A549 (cell line): Measurements from ENCODE around the gene ASMTL. TPM values are rescaled to one million over a fixed set of nuclear protein-coding genes. Genes with fewer than 3 reads are reported as not detected.
"Not testable (repeated sequence)": the region's sequence is repeated elsewhere in the genome, so short reads cannot be mapped to it uniquely, and the experiment has no call there.

Source experiments
- ATAC-seq, 2 experiments: fragments of 200-7000 bp in 1 of 2; fragments of >200 bp in 1 of 2; cut with Nextera tagmentation in 1 of 2; cut with Tn5 transposase in 1 of 2; 3 replicates each; pipeline versions ENCODE4 v1.8.0 to v1.9.1; 2018 to 2020; ENCODE audit warnings: mild to moderate bottlenecking in 1 of 2, moderate library complexity in 1 of 2
- CTCF ChIA-PET: fragments of 300-600 bp; sonication (Branson Sonifier 250); formaldehyde crosslinking; extraction: SDS; loops from one replicate; lab custom pipeline; 2021; ENCODE audit warnings: antibody characterized with exemption, inconsistent platforms; lab: Yijun Ruan, JAX
- POLR2A ChIA-PET: fragments of 350-600 bp; formaldehyde crosslinking; extraction: SDS; loops from one replicate; lab custom pipeline; 2021; ENCODE audit warnings: antibody characterized with exemption, inconsistent platforms; lab: Yijun Ruan, JAX
- DNase-seq, 2 experiments: peaks; one replicate each; pipeline versions ENCODE4 v3.0.0 to v3.0.0-alpha.2; 2011 to 2016; ENCODE audit warnings: low read depth in 1 of 2, low spot score in 1 of 2
- FAIRE-seq: peaks from 2 replicates; lab custom pipeline; 2011; peaks lifted over from hg19 to GRCh38; lab: Jason Lieb, UNC
- H3K27ac ChIP-seq, 2 experiments: fragments of >200 bp; sonication (Bioruptor Twin); formaldehyde crosslinking; 3 replicates each; pipeline ENCODE4 v1.5.1; 2016 to 2017
- H3K4me1 ChIP-seq: fragments of >200 bp; sonication (Bioruptor Twin); formaldehyde crosslinking; 3 replicates; pipeline ENCODE4 v1.6.1; 2016
- H3K4me2 ChIP-seq: fragments of >200 bp; sonication (Bioruptor Twin); formaldehyde crosslinking; 3 replicates; pipeline ENCODE4 v1.6.1; 2016
- H3K4me3 ChIP-seq: fragments of >200 bp; sonication (Bioruptor Twin); formaldehyde crosslinking; 3 replicates; pipeline ENCODE4 v1.5.1; 2016
- H3K9me3 ChIP-seq: fragments of >200 bp; sonication (Bioruptor Twin); formaldehyde crosslinking; 3 replicates; pipeline ENCODE4 v1.6.1; 2016
- CBX2 ChIP-seq: fragments of 200-600 bp; sonication (generic); IDR thresholded peaks from 2 replicates; pipeline ENCODE4 v1.6.1; 2016; ENCODE audit warnings: low read depth, mild to moderate bottlenecking, borderline replicate concordance
- CEBPB ChIP-seq, 2 experiments: fragments of >200 bp in 1 of 2; sonication (Bioruptor Twin) in 1 of 2; formaldehyde crosslinking in 1 of 2; IDR thresholded peaks; 2 replicates each; pipeline ENCODE4 v1.6.1; 2012 to 2016
- GATA3 ChIP-seq: IDR thresholded peaks from 2 replicates; pipeline ENCODE4 v1.6.1; 2012; ENCODE audit warnings: borderline replicate concordance
- JUN ChIP-seq, 2 experiments: fragments of >200 bp; sonication (Bioruptor Twin); formaldehyde crosslinking; IDR thresholded peaks; 2 replicates in 1 of 2; 3 replicates in 1 of 2; pipeline ENCODE4 v1.6.1; 2016 to 2017
- KDM1A ChIP-seq: fragments of 200-600 bp; sonication (generic); IDR thresholded peaks from 2 replicates; pipeline ENCODE4 v1.6.1; 2016; ENCODE audit warnings: low read depth, mild to moderate bottlenecking
- MAFK ChIP-seq: fragments of 450-650 bp; IDR thresholded peaks from 2 replicates; pipeline ENCODE4 v1.6.1; 2014; ENCODE audit not compliant: partially characterized antibody
- MAX ChIP-seq: IDR thresholded peaks from 2 replicates; pipeline ENCODE4 v1.6.1; 2012
- NFE2L2 ChIP-seq: fragments of 150-350 bp; conservative IDR thresholded peaks from 2 replicates; pipeline ENCODE4 v1.6.1; 2014; ENCODE audit warnings: low read length
- RAD21 ChIP-seq, 2 experiments: fragments of >200 bp in 1 of 2; sonication (Bioruptor Twin) in 1 of 2; formaldehyde crosslinking in 1 of 2; IDR thresholded peaks in 1 of 2; conservative IDR thresholded peaks in 1 of 2; 2 replicates in 1 of 2; 3 replicates in 1 of 2; pipeline ENCODE4 v1.6.1; 2012 to 2018; ENCODE audit warnings: inconsistent platforms in 1 of 2
- RNF2 ChIP-seq: fragments of 200-600 bp; sonication (generic); IDR thresholded peaks from 2 replicates; pipeline ENCODE4 v1.6.1; 2016; ENCODE audit warnings: low read depth, mild to moderate bottlenecking, antibody characterized with exemption, moderate library complexity, borderline replicate concordance
- SREBF2 ChIP-seq: fragments of 450-650 bp; IDR thresholded peaks from 2 replicates; pipeline ENCODE4 v1.6.1; 2014; ENCODE audit warnings: mild to moderate bottlenecking, moderate library complexity
- ZSCAN20 ChIP-seq: fragments of 250-450 bp; sonication (Bioruptor Pico); IDR thresholded peaks from 2 replicates; pipeline ENCODE4 v1.8.0; 2022; ENCODE audit warnings: mild to moderate bottlenecking, moderate library complexity
- WGBS: methylation state at CpG from one replicate; pipeline ENCODE4 v1.1.6; 2017; ENCODE audit errors: missing lambda C conversion rate; 5-methylcytosine and 5-hydroxymethylcytosine counted together
- polyA plus RNA-seq, 4 experiments: library from polyadenylated mRNA; depleted of rRNA in 3 of 4; stranded (reverse); fragments of >200 nt; fragmentation: RNase III in 1 of 4; extraction: RNeasy Plus Mini Kit Qiagen cat#74134 plus additional on column Dnase treatment in 1 of 4; gene quantifications; 2 replicates in 3 of 4; 3 replicates in 1 of 4; pipeline ENCODE4 v1.2.3, GENCODE V29; 2011 to 2017
- TF ChIP-seq, protein P1 (sequence below): IDR thresholded peaks from 2 replicates; pipeline ENCODE4 v1.6.1; 2012; ENCODE audit warnings: low read depth, borderline replicate concordance
- TF ChIP-seq, protein P2 (sequence below): fragments of 250-450 bp; sonication (Bioruptor Pico); IDR thresholded peaks from 2 replicates; pipeline ENCODE4 v1.5.0; 2020; ENCODE audit warnings: low read depth, mild to moderate bottlenecking, moderate library complexity

Gene ASMTL
- polyA plus RNA-seq, 2 of the 4 experiments (the other 2 are of a cell fraction), result 12.3 to 15.4 TPM

- peaks cover 11% of the 10 kb centered on the region for H3K9me3 ChIP-seq
- no peak overlapping the region for H3K4me2 ChIP-seq
- FAIRE-seq, result no peak
- H3K27ac ChIP-seq, result no peak overlapping the region
- TF ChIP-seq NFE2L2 (no peak), ZSCAN20 (CRISPR knock-in tag) (no peak)
- TF ChIP-seq, all 56 proteins: peak for 0
- 80% methylated on average over 5 of the region's 5 CpGs for WGBS
- Histone ChIP-seq H3K4me3 (no peak overlapping the region), H3K4me1 (peaks cover 16% of the 10 kb centered on the region; the same call in 2 of the 3 replicates)
- ChIA-PET POLR2A (no interaction called here), CTCF (no interaction called here)
- DNase-seq (no peak), ATAC-seq (no peak)
These were observed 31.9 kb upstream of the ASMTL start for GRCh38 chrX:1484638-1485019.

- 85% methylated on average over 15 of the region's 15 CpGs for WGBS
- H3K4me3 ChIP-seq, result no peak overlapping the region
- no peak overlapping the region for H3K4me2 ChIP-seq
- FAIRE-seq, result no peak
- H3K9me3 ChIP-seq, result peaks cover 7% of the 10 kb centered on the region
- H3K27ac ChIP-seq, result peak overlapping the region; percentile 2 to 42; a peak in 4 of 6 replicates
- H3K4me1 ChIP-seq, result peaks cover 16% of the 10 kb centered on the region; the same call in 2 of the 3 replicates
- no peak for DNase-seq
- no peak for ATAC-seq
- POLR2A ChIA-PET, result no interaction called here
- TF ChIP-seq KDM1A (no peak), CEBPB (IDR thresholded peaks at IDR 0.05) (no peak), CBX2 (no peak), RNF2 (no peak)
- TF ChIP-seq, all 56 proteins: peak for 0
- CTCF ChIA-PET, result no interaction called here
These were observed 31.3 kb upstream of the ASMTL start for GRCh38 chrX:1483843-1484637.

DNA sequence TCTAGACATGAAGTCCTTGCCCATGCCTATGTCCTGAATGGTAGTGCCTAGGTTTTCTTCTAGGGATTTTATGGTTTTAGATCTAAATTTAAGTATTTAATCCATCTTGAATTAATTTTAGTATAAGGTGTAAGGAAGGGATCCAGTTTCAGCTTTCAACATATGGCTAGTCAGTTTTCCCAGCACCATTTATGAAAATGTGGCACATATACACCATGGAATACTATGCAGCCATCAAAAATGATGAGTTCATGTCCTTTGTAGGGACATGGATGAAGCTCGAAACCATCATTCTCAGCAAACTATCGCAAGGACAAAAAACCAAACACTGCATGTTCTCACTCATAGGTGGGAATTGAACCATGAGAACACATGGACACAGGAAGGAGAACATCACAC is 29.8 kb upstream of the ASMTL start:
- Histone ChIP-seq H3K4me2 (peak overlapping the region; percentile 74), H3K27ac (peak overlapping the region; percentile 75 to 85), H3K4me1 (peaks cover 16% of the 10 kb centered on the region; the same call in 2 of the 3 replicates)
- ATAC-seq, CTCF ChIA-PET, H3K9me3 ChIP-seq, DNase-seq, H3K4me3 ChIP-seq, FAIRE-seq, POLR2A ChIA-PET: not testable (repeated sequence)
- WGBS, result 51% methylated on average over 2 of the region's 2 CpGs

- POLR2A ChIA-PET, result no interaction called here
- CTCF ChIA-PET, result no interaction called here
- DNase-seq, result peak; percentile 71 to 87
- peak; percentile 28 for FAIRE-seq
- ATAC-seq, result peak; percentile 92
- Histone ChIP-seq H3K4me2 (peak overlapping the region; percentile 74), H3K9me3 (peaks cover 5% of the 10 kb centered on the region), H3K4me1 (peaks cover 16% of the 10 kb centered on the region; the same call in 2 of the 3 replicates), H3K27ac (peak overlapping the region; percentile 75 to 85), H3K4me3 (peak overlapping the region; percentile 29; the same call in 2 of the 3 replicates)
- WGBS, result 16% methylated on average over 26 of the region's 26 CpGs
- TF ChIP-seq, protein P1, sequence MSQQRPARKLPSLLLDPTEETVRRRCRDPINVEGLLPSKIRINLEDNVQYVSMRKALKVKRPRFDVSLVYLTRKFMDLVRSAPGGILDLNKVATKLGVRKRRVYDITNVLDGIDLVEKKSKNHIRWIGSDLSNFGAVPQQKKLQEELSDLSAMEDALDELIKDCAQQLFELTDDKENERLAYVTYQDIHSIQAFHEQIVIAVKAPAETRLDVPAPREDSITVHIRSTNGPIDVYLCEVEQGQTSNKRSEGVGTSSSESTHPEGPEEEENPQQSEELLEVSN, result peak; percentile 64; the same call in 1 of the 2 replicates
- peak; percentile 81 for TF ChIP-seq MAX
- peak; percentile 73 for TF ChIP-seq MAFK
- TF ChIP-seq JUN (IDR thresholded peaks at IDR 0.05), result peak in 1 of 2 experiments; percentile 57; a peak in 2 of 5 replicates
- TF ChIP-seq GATA3, result 0 out of 2 replicates have a peak, but pooled peaks have one; percentile 40
- peak in 1 of 2 experiments; percentile 14; a peak in 1 of 5 replicates for TF ChIP-seq RAD21 (conservative IDR thresholded peaks at IDR 0.05 in 1 of 2, IDR thresholded peaks at IDR 0.05 in 1 of 2)
- TF ChIP-seq, protein P2, sequence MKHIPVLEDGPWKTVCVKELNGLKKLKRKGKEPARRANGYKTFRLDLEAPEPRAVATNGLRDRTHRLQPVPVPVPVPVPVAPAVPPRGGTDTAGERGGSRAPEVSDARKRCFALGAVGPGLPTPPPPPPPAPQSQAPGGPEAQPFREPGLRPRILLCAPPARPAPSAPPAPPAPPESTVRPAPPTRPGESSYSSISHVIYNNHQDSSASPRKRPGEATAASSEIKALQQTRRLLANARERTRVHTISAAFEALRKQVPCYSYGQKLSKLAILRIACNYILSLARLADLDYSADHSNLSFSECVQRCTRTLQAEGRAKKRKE (CRISPR knock-in tag), result no peak
- TF ChIP-seq SREBF2, result no peak
- peak; percentile 80 to 96 for TF ChIP-seq CEBPB (IDR thresholded peaks at IDR 0.05)
These were observed 29.2 kb upstream of the ASMTL start for GRCh38 chrX:1481636-1482529.
